Left ventricle myocardium inferior (tissue), 1 donor: ENCODE measurements around the gene PLCG2. TPM values are rescaled to one million over a fixed set of nuclear protein-coding genes. Genes with fewer than 3 reads are reported as not detected.
A peak's percentile ranks its signal among the peaks of the same experiment; 100 is the strongest.

ENCODE experiments used
- DNase-seq: peaks from one replicate; pipeline ENCODE4 v3.0.0-alpha.2; 2020
- H3K27ac ChIP-seq: fragments of 200-600 bp; replicated peaks from 2 replicates; pipeline ENCODE4 v1.8.0; 2021
- H3K27me3 ChIP-seq: fragments of 200-600 bp; 2 replicates; pipeline ENCODE4 v1.8.0; 2021; ENCODE audit warnings: low read depth
- H3K36me3 ChIP-seq: fragments of 200-600 bp; 2 replicates; pipeline ENCODE4 v1.8.0; 2021
- H3K4me1 ChIP-seq: fragments of 200-600 bp; 2 replicates; pipeline ENCODE4 v1.8.0; 2021
- H3K4me3 ChIP-seq: fragments of 200-600 bp; 2 replicates; pipeline ENCODE4 v1.8.0; 2021; ENCODE audit warnings: mild to moderate bottlenecking, moderate library complexity
- H3K9me3 ChIP-seq: fragments of 200-600 bp; replicated peaks from 2 replicates; pipeline ENCODE4 v1.8.0; 2021
- intact Hi-C: fragments of 100-400 bp; cut with micrococcal nuclease; formaldehyde crosslinking; loops from one replicate; pipeline ENCODE4 v1.11.0; 2022
- total RNA-seq: library from RNA; stranded (reverse); fragmentation: NEBNext Ultra II Directional; extraction: Animal tissue kit (Norgen Biotek cat#: 25700); gene quantifications from one replicate; pipeline ENCODE4 v1.2.1, GENCODE V29; 2021
- TF ChIP-seq, protein P1 (sequence below): fragments of 200-600 bp; IDR thresholded peaks from 2 replicates; pipeline ENCODE4 v1.8.0; 2021; ENCODE audit warnings: antibody characterized with exemption, mild to moderate bottlenecking, borderline replicate concordance
- donor health status: DM: no; HTN: yes; CAD: no; lungs with severe emphysema.

The PLCG2 gene
- total RNA-seq, 1 donor from 2014 or later = 5.6 TPM

DNA sequence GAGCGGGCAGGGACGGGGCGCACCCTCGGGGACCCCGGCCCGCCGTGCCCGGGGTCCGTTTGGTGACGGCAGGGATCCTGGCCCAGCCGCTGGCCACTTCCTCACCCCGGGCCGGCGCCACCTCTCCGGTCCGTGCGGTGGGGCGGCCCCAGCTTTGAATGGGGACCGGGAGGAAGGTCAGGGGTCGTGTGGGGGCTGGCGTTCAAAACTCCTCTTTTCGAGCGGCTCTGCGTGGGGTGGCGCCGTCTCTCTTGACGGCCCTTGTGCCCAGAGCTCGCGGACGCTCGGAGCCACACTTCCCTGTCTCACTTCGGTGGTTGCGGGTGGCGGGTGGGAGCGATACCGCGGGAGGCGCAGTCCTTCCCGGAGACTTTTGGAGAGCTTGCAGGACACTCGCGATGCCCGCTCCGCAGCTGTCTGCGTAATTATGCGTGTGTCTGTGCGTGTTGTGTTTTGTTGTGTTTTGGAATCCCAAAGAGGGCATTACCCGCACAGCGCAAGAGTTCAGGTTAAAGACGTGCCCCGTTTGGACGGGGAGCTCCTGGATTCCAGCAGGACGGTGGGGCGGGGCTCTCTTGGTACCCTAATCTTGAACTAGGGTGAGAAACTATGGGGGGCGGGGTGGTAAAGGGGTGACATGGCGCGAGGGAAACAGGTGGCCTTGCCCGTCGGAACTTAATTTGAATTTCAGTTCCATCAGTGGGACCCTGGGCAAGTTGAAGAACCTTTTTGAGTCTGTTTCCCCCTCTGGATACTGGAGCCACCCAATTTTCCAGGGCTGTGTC, 637 bp downstream of the PLCG2 start:
- Histone ChIP-seq H3K4me3 (peak overlapping the region; percentile 81), H3K36me3 (no peaks in the 10 kb centered on the region), H3K9me3 (no peaks in the 10 kb centered on the region), H3K4me1 (peaks cover 29% of the 10 kb centered on the region), H3K27ac (peak overlapping the region; percentile 70), H3K27me3 (peaks cover 22% of the 10 kb centered on the region)
- peak; percentile 39 for DNase-seq
- intact Hi-C loops = no loop called here
- TF ChIP-seq, protein P1, sequence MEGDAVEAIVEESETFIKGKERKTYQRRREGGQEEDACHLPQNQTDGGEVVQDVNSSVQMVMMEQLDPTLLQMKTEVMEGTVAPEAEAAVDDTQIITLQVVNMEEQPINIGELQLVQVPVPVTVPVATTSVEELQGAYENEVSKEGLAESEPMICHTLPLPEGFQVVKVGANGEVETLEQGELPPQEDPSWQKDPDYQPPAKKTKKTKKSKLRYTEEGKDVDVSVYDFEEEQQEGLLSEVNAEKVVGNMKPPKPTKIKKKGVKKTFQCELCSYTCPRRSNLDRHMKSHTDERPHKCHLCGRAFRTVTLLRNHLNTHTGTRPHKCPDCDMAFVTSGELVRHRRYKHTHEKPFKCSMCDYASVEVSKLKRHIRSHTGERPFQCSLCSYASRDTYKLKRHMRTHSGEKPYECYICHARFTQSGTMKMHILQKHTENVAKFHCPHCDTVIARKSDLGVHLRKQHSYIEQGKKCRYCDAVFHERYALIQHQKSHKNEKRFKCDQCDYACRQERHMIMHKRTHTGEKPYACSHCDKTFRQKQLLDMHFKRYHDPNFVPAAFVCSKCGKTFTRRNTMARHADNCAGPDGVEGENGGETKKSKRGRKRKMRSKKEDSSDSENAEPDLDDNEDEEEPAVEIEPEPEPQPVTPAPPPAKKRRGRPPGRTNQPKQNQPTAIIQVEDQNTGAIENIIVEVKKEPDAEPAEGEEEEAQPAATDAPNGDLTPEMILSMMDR = no peak

DNA sequence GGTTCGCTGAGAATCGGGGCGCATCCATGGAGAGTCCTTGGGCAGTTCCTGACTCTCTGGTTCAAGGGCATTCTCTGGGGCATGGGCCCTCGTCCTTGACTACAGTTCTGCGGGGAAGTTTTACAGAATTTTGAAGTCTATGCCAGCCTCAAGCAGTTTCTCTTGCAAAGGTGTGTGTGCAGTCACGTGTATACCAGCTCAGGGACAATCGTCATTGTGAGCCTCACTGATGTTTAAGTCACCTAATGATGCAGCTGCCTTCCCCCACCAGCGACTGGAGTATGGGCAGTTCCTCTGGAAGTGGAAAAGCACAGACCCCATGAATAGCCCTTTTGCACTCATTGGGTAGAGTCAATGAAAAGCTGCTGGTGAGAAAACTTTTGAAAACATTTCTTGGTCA, 1.3 kb downstream of the PLCG2 start:
- peaks cover 22% of the 10 kb centered on the region for H3K27me3 ChIP-seq
- peaks cover 22% of the 10 kb centered on the region for H3K4me1 ChIP-seq
- H3K36me3 ChIP-seq = no peaks in the 10 kb centered on the region
- intact Hi-C loops = no loop called here
- H3K27ac ChIP-seq = no peak overlapping the region
- no peaks in the 10 kb centered on the region for H3K9me3 ChIP-seq
- H3K4me3 ChIP-seq = peak overlapping the region; percentile 81
- TF ChIP-seq, protein P1 = no peak
- DNase-seq = no peak

DNA sequence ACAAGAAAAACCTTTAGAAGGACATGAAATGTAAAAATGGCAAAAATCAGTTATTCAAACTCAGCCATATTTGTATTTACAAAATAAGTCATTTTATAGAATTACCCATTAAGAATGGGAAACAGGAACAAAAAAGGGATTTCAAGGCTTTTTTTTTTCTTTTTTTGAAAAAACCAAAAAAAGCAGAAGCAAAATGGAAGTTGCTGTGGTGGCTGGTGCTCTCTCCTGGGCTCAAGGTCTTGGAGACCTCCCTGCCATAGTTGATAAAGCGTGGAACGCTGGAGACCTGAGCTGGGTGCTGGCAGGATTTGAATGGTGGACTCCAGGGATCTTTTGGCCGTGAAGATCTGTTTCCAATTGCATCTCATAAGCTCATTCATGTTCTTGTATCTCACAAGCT, 3.1 kb downstream of the PLCG2 start:
- no peak overlapping the region for H3K27ac ChIP-seq
- peaks cover 18% of the 10 kb centered on the region for H3K4me1 ChIP-seq
- H3K4me3 ChIP-seq = no peak overlapping the region
- TF ChIP-seq, protein P1 = no peak
- no peaks in the 10 kb centered on the region for H3K36me3 ChIP-seq
- H3K27me3 ChIP-seq = peaks cover 22% of the 10 kb centered on the region
- DNase-seq = no peak
- intact Hi-C loops = no loop called here
- H3K9me3 ChIP-seq = no peaks in the 10 kb centered on the region

DNA sequence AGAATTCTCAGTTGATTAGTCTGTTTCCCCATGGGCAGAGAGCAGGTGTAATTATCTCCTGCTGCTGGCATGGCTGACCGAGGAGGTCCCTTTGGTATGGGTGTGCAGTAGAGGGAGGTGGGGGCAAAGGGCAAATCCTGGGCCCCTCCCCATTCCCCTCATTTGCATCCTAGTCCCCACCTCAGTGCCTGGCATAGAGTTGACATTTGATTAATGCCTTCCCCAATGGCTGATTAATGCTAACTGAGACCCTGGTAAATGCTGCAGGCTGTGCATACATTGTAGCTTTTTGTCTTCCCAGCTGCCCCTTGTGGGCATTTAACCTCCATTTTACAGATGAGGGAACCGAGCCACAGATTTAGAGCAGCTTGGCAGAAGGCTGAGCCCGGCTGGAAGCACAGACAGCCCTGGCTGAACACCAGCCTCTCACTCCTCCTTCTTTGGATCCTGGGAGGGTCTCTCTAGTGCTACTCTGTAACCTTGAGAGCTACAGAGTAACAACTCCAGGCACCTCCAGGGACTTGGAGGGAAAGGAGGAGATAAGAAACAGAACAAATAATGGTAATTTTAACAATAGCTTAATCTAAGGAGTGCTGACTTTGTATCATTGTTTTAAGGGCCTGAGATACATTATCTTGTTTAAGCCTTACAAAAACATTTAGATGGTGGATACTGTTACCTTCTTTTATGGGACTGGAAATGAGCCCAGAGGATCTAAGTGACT, 5.1 kb downstream of the PLCG2 start:
- Histone ChIP-seq H3K4me1 (peaks cover 13% of the 10 kb centered on the region), H3K27ac (no peak overlapping the region), H3K4me3 (no peak overlapping the region), H3K36me3 (no peaks in the 10 kb centered on the region), H3K9me3 (no peaks in the 10 kb centered on the region), H3K27me3 (peaks cover 13% of the 10 kb centered on the region)
- intact Hi-C loops = no loop called here
- DNase-seq = no peak
- TF ChIP-seq, protein P1 = no peak

DNA sequence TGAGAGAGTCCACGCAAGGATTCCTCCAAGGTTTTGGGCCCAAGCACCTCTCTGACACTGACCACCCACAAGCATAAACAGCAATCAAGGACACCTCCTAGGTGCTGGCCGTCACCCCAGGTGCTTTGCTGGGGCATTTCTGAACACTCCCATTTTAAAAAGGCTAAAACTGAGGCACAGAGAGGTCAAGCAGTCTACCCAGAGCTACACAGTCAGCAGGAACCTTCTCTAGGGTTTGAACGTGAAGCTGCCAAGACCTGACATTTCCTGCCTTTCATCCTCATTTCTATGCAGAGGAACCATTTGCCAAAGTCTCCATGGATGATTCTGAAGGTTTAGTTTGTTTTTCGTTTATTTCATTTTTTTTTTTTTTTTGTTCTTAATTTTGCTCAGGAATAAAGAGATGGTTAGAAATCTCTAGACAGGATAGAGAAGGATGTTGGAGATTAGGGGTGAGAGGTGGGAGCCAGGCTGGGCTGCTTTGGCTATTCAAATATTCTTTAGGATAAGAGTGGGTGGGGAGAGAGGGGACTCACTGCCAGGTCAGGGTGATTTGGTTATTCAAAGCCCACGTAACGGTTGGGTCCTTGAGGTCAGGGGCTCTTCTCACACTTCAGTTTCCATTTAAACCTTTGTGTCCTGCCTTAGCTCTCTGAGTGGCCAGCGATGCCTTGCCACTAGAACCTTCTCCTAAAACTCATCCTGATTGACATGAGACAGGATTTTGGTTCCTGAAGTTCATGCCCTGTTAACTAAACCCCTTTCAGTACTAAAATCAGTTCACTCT, 6.2 kb downstream of the PLCG2 start:
- DNase-seq = no peak

More for the DNA sequence above, 6.2 kb downstream of the PLCG2 start:
- Histone ChIP-seq H3K9me3 (no peaks in the 10 kb centered on the region), H3K27me3 (peaks cover 2% of the 10 kb centered on the region), H3K36me3 (no peaks in the 10 kb centered on the region), H3K27ac (no peak overlapping the region), H3K4me1 (peaks cover 2% of the 10 kb centered on the region), H3K4me3 (no peak overlapping the region)
- TF ChIP-seq, protein P1 = no peak
- intact Hi-C loops = no loop called here
